HG03432 (cell line): ENCODE data around the gene CCDC179.

Experiments
- ATAC-seq: cut with Tn5 transposase; IDR thresholded peaks from one replicate; pipeline ENCODE4 v1.9.1; 2021; ENCODE audit warnings: mild to moderate bottlenecking, moderate library complexity; ENCODE audit not compliant: unreplicated experiment

Gene CCDC179

DNA sequence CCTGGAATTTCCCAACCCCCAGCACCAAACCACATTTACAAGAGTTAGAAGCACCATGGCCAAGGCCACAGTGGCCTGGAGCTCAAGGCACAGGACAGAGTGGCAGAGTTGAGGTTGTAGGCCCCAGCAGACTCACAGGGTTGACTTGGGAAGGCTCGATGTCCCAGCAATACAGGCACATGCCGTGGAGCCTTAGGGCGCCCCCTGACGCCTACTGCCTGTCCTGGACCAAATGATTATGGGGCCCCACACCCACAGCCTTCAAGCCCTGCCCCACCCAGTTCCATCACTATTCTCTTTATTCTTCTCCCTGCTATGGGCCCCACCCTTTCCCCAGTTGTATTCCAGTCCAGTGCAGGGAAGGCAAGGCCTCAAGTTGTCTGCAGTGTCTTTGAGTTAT is at the start of gene CCDC179:
TSS of gene CCDC179 (minus strand) at position 234 of the 400 bp plus-strand sequence. CDS start at position 181, 53 bp downstream.
- no peak for ATAC-seq

DNA sequence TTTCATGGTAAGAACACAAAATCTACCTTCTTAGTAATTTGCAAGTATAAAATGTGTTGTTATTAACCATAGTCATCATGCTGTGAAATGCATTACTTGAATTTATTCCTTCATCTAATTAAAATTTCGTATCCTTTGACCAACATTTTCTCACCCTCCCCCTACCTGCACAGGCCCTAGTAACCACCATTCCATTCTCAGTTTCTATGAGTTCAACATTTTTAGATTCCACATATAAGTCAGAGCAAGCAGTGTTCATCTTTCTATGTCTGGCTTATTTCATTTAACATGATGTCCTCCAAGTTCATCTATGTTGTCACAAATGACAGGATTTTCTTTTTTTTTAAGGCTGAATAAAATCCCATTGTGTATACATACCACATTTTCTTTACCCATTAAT is 43.5 kb upstream of the CCDC179 start:
- ATAC-seq = peak; percentile 66

DNA sequence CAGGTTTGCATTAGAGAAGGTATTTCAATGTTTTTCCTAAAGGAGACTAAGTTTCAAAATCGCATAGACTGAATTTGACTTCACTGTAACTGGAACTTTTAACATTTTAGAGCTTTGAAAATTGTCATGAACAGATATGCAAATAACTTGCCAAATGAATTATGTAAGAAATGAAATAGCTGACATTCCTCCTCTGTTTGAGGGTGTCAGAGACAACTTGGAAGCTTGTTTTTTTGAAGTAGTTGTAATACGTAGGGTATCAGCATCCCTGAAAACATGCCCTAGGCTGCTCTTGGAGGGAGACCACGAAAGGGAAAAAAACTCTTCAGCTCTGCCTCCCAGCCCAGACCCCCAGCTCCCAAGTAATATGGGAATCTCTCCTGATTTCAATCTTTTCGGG is 41.3 kb upstream of the CCDC179 start:
- ATAC-seq = no peak

DNA sequence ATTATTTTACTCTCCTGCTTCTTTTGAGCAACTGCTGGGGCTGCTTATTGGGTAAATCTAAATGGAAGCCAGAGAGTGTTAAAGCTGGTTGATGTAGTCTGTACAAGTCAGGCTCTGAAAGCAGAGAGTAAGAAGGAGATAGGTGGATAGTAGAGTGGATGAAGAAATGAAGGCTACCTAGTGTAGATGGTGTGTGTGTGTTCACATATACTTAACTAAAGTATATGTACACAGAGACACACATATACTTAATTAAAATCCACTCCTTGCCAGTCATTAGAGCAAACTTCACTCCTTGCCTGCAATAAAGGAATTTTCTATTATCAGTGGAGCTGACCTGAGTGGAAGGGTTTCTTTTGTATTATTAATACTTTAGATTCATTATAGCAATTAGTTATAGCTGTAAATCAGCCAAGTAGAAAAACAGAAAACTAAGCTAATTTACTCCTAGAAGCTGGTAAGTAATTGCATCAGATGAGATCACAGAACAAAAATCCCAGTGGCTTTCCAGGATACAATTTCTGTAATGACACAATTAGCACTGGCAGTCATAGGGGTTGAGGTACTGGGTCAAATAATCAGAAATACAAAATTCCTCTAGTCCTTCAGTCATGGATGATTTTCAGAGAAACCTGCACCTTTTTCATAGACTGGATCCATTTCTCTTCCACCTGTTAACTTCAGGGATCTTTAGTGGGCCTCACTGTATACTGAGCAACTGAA is 40.7 kb upstream of the CCDC179 start:
- no peak for ATAC-seq

DNA sequence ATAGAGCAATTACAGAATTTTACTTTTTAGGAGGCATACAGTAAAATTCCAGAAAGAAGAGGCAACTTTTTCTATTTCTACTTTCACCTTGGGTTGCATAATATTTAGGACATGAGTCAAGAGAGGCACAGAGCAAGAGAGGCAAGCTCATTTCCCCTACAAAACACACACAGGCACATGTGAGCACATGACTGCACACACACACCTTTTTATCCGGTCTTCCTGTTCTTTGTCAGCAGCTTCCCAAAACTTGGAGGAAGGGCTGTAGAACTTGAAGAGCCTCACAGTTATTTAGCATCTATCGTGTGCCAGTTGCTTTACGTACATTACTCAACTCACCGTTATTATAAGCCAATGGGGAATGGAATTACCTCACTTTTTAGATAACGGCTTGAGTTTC is 37.8 kb upstream of the CCDC179 start:
- no peak for ATAC-seq

DNA sequence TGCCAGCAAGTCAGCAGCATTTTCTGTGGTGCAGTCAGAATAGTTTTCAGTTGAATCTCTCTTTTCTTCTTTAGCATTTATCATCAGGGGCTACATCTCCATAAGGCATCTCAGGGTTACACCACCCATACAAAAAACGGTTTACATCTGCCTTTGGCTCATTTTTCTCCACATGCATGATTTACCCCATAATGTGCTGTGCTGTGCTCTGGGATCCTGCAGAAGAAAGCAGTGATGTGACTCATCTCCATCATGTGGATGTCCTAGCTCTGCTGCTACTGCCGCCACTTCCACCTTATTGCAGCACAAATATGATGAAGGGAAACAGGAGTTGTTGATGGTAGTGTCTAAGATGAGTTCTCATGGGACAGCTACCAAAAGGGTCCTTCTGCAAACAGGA is 30.0 kb upstream of the CCDC179 start:
- no peak for ATAC-seq

DNA sequence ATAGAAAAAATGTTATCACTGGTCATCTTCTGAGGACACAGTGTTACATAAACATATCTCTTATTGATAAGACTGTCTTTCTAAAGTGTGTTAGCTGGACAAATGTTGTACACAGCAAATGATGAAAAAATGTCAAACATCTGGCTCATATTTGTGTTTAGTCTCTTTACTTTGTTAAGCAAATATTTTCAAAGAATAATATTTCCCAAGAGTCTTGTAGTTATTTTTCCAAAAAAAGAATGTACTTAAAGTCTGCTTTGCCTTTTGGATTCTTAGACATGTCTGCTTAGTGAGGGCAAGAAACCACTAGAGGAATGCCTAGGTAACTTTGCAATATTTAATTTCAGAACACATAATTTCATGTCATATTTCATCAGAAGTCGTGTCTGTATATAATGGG is 23.9 kb upstream of the CCDC179 start:
- ATAC-seq = no peak

DNA sequence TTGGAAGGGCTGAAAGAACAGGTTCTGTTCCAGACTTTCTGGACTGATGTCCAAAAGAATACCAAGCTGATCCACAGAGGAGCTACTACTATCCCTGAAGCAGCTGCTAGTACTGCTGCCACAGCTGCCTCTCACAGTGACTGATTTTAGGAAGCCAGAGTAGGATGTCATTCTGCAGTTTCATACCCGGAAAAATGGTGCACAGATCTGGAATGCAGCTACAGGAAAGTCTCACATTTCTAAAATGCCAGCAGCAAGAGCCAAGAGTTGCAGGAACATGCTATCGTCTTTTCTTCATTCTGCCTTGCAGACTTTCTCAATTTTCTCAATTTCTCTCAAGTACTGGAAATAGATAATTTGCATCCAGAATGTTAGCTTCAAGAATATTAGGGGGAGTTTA is 19.4 kb upstream of the CCDC179 start:
- no peak for ATAC-seq

DNA sequence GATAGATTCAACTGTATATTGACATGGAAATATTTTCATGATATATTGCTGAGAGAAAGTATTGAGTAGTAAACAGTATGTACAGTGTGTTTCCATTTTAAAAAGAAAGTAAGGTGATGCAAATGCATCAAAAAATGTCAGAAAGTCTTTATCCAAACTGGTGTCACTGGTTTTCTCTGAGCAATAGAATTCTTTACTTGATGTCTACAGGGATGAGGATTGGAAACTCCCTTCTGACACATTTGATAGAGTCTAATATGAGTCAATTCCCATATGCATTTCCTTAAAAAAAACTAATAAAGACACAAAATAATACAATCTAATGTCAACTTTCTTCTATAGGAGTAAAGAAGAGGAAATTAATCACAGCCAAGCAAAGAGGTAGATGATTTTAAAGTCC is 18.3 kb upstream of the CCDC179 start:
- no peak for ATAC-seq

GRCh38 chr11:22878039-22878438 is 17.8 kb upstream of the CCDC179 start:
- ATAC-seq = no peak

- ATAC-seq = peak; percentile 98
Observed at GRCh38 chr11:22875869-22876473, 15.7 kb upstream of the CCDC179 start.

DNA sequence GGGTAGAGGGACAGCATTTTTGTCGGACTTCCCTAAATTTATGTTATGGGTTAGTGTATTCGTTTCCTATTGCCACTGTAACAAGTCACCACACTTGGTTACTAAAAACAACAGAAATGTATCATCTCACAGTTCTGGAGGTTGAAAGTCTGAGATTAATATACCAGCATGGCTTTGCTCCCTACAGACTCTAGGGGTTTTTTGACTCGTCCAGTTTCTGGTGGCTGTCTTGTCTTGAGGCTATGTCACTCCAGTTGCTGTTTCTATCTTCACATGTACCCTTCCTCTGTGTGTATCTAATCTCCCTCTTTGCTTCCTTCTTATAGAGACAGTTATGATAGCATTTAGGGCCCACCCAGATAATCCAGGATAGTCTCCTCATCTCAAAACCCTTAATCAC is 9.1 kb upstream of the CCDC179 start:
- ATAC-seq = peak; percentile 64

- ATAC-seq = no peak
Observed at GRCh38 chr11:22859756-22860155, 518 bp downstream of the CCDC179 start.

DNA sequence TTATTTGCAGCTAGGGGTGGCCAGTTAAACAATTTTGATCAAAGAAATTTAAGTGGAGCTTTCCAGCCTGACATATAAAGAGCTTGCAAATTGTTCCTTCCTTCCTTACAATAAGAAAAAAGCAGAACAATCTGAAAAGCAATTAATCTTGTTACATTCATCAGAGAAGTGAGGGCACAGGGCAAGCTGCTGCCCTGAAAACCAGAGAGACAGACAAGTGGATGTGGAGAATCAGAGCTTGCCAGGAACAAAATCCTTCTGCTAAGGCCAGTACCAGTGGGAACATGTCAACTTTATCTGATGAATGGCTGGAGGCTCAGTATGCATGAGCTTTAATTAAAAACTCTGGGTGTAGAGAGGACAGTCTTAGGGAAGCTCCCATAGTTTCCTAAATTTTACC is 8.8 kb downstream of the CCDC179 start:
- ATAC-seq = no peak

DNA sequence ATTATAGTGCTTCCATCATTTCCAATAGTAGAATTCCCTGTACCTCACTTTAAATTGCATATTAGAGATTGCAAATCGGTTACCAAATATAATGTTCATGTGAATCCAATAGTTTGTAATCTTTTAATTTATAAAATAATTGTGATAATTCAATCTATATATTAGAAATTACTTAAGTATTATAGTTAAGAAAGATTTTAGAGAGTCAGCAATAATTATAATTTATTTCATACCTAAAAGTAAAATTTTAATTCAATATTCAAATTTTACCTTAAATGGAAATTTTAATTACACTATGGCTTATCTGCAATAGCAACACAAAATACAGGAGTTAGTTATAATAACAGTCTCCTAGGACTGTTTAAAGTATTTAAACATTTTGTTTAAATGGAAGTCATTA is 13.5 kb downstream of the CCDC179 start:
- no peak for ATAC-seq

DNA sequence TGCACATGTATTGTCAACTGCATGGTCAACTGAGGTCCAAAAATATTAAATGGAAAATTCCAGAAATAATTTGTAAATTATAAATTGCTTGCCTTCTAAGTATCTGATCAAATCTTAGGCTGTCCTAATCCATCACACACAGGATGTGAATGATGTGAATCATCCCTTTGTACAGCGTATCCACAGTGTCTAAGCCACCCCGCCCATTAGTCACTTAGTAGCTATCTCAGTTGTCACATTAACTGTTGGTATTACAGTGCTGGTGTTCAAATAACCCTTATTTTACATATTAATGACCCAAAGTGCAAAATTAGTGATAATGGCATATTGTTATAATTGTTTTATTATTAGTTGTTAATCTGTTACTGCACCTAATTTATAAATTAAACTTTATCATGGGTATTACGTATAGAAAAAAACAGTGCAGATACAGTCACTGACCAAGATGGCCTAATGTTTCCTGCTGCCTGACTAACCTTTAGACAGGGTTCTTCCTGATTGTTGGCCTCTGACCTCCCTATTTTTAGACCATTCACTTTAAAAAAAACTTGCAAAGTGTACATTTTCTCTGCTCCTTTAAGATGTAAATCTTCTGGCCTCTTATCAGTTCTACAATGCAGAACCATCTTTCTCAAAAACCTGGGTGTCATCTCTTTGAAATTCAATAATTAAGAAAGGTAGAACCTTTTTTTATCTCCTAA is 27.8 kb downstream of the CCDC179 start:
- ATAC-seq = no peak

- ATAC-seq = no peak
Observed at GRCh38 chr11:22830082-22830414, 30.2 kb downstream of the CCDC179 start.

GRCh38 chr11:22829231-22830081 is 30.8 kb downstream of the CCDC179 start, which contains the start of gene SVIP:
Gene SVIP (minus strand): TSS chr11:22829801. CDS start chr11:22829748, 53 bp downstream.
- ATAC-seq = peak; percentile 96

GRCh38 chr11:22828373-22828772 is 31.9 kb downstream of the CCDC179 start:
- ATAC-seq = no peak

- no peak for ATAC-seq
Observed at GRCh38 chr11:22822203-22822602, 38.1 kb downstream of the CCDC179 start.

- no peak for ATAC-seq
Observed at GRCh38 chr11:22809893-22810292, 50.4 kb downstream of the CCDC179 start.
